Uterus (tissue), 2 donors: ENCODE measurements around the gene MFSD8.
"Not testable (repeated sequence)": the region's sequence is repeated elsewhere in the genome, so short reads cannot be mapped to it uniquely, and the experiment has no call there.

ENCODE experiments used
- CTCF ChIP-seq, 4 experiments: fragments of 200-600 bp in 2 of 4; fragments of 450-650 bp in 2 of 4; sonication (generic) in 2 of 4; IDR thresholded peaks; one replicate each; pipeline ENCODE4 v1.5.1; 2016 to 2019; ENCODE audit warnings: antibody characterized with exemption in 4 of 4, mild to moderate bottlenecking in 2 of 4, moderate library complexity in 1 of 4
- POLR2A ChIP-seq, 2 donors: fragments of 450-650 bp; IDR thresholded peaks; one replicate each; pipeline ENCODE4 v1.6.1; 2016; ENCODE audit warnings: antibody characterized with exemption in 2 of 2, mild to moderate bottlenecking in 1 of 2, moderate library complexity in 1 of 2

GRCh38 chr4:127931836-127932235 is 33.1 kb downstream of the MFSD8 start:
- TF ChIP-seq CTCF, POLR2A (IDR thresholded peaks at IDR 0.05): not testable (repeated sequence)
